HG03520 (cell line): Measurements from ENCODE around the gene PCBP3.

Experiments
- ATAC-seq: cut with Tn5 transposase; IDR thresholded peaks from one replicate; pipeline ENCODE4 v1.9.1; 2021; ENCODE audit warnings: mild to moderate bottlenecking, moderate library complexity; ENCODE audit not compliant: unreplicated experiment

Gene PCBP3

DNA sequence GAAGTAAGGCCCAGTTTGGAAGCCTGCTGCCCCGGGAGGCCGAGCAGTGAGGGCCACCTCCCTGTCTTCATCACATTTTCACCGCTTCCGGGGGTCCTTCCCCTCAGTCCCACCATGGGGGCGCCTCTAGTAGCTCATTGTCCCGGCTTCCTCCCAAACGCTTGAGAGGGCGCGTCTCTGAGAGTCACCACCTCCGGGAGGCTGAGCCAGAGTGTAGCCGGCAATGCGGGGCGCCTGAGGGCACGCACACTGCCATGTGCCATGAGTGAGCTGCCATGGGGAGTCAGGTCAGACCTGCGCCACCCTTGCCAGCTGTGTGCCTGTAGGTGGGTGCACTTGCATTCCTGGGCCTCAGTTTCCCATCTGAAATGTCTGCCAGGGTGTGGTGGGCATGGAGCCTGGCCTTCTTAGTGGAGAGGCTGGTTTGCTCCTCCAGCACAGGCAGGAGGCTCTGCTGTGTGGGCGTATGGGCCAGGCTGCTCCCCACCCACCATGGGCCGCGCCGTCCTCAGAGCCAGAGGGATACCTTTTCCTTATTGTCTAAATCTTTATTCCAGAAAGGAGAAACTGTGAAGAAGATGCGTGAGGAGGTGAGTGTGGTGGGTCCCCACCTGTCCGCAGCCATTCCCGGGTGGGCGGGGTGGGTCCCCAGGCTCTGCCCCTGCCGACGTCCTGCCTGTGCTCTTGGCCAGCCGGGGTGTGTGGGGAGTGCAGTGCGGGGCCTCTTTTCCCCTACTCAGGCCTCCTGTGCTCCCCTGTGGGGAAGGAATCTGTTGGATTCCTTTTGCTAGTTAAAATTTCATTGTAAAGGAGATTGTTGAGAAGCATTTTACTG is 256.7 kb downstream of the PCBP3 start:
- no peak for ATAC-seq

DNA sequence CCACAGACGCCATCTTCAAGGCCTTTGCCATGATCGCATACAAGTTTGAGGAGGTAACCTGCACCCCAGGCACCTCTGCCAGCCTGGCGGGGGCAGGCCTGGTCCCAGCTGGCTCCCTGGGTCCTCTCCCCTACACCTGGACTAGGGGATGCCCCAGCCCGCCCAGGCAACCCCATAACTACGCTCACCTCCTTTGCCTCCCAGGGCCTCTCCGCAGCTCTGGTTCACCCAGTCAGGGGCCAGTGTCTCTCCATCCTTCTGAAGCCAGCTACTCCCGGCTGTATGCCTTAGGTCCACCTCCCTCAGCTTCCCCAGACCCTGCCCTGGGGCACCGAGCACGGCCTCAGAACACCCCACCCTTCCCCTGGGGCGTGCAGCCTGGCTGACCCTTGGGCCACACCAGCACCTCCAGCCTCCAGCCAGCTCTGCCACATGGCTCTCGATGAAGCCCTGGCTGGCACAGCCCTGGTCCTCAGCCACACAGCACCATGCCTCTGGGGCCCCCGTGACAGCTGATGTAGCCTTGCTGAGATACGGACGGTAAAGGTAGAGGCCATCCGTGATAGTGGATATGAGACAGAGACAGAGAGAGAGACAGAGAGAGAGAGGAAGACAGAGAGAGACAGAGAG is 257.7 kb downstream of the PCBP3 start:
- ATAC-seq = no peak

DNA sequence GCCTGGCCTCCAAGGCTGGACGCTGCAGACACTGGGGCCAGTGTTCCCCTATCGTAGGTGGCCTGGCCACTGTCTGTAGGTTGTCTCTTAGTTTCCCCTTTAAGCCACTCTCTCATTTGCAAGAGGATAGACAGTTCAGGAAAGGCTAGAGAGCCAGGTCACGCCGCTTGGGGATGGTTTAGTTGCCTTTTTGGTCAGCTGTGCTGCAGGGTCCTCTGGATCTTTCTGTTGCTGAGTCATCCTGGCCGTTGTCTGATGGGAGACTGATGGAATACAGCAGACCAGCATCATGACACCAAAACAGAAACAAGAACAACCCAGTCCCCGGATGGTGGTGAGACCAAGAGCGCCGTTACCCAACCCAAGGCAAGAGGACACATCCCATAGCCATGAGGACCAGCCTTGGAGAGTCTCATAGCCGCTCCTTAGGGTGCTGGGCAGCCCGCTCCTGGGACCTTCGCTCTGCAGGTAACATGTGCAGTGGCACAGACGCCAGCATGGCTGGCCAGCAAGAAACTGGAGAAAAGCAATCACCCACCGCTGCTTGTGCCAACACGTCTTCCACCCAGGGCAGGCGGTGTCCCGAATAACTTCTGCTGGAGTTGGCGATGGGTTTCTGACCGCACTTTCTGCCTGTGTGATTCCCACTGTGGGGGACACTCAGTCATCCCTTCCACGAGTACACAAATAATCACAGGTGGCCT is 258.9 kb downstream of the PCBP3 start:
- no peak for ATAC-seq

DNA sequence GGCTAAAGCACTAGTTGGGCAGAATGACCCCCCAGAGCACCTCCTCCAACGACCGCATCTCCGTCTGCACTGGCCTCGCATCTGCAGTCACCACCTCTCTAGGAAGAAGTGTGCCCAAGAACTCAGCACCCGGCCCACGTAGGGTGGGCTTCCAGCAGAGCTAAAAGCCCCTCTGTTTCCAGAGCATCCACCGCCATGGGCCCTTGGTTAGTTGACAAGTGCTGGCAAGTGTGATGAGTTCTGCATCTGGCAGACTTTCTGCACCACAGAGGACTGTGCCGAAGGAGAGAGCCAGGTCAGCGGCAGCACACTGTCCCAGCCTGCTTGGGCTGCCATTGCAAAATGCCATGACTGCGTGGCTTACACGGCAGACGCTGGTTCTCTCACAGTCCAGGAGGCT is 261.7 kb downstream of the PCBP3 start:
- no peak for ATAC-seq

- ATAC-seq = no peak
Observed at GRCh38 chr21:45906196-45906805, 262.8 kb downstream of the PCBP3 start.

GRCh38 chr21:45906859-45907258 is 263.3 kb downstream of the PCBP3 start:
- ATAC-seq = no peak

- no peak for ATAC-seq
Observed at GRCh38 chr21:45908536-45909237, 265.2 kb downstream of the PCBP3 start.

DNA sequence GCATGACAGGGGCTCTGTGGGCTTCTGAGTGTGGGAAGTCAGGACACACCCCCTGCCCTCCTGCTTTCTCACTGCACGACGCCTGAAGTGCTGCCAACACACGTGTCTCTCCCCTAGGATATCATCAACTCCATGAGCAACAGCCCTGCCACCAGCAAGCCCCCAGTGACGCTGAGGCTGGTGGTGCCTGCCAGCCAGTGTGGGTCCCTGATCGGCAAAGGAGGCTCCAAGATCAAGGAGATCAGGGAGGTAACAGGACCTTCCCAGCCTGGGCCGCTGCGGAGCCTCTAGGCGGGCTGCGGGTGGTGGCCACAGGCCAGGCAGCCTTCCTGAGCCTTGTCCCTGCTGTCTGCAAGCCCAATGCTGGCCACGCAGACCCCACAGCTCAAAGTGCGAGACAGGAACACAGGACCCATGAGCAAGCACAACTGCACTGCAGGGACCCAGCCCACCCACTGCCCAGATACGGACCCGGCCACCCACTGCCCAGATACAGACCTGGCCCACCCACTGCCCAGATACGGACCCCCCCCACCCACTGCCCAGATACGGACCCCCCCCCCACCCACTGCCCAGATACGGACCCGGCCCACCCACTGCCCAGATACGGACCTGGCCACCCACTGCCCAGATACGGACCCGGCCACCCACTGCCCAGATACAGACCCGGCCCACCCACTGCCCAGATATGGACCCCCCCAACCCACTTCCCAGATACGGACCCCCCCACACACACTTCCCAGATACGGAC is 265.9 kb downstream of the PCBP3 start:
- no peak for ATAC-seq

GRCh38 chr21:45910155-45910547 is 266.6 kb downstream of the PCBP3 start:
- ATAC-seq = no peak

- no peak for ATAC-seq
Observed at GRCh38 chr21:45910548-45911221, 267.2 kb downstream of the PCBP3 start.

DNA sequence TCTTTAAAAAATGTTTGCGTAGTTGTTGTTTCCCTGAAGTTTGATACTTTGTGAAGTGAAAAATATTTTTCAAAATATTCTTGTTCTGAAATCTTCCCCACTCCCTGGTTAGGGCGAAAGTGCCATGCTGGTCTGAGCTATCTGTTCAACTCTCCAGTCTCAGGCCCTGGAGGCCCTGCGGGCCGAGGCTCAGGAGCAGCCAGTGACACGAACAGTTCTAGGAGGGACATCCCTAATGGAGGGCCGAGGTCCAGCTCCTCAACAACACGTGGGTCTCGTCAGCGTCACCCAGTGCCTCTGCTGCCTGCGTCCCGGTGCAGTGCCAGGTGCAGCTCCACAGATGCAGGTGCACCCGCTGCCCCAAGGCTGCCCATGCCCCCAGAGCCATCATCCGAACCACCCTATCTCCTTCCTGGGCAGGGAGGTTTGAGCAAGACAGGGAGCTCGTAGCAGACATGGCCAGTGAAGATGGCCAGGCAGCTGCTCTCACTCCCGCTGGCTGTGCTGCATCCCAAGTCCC is 268.3 kb downstream of the PCBP3 start:
- ATAC-seq = no peak

GRCh38 chr21:45912611-45913417 is 269.3 kb downstream of the PCBP3 start:
- ATAC-seq = no peak

DNA sequence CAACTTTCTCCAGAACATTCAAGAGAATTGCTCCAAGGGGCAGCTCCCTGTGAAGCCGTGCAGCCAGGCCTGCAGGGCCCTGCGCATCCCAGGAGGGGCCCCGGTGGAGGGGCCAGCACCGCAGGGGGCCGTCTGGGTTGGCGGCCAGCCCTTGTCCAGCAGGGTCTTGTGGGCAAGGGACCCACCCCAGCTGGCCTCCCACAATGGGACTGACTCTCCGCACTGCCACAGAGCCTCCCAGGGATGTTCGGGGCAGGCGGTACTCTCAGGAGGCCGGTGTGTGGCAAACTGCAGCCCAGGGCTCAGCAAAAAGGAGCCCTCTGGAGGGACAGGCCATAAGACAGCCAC is 269.9 kb downstream of the PCBP3 start:
- no peak for ATAC-seq

DNA sequence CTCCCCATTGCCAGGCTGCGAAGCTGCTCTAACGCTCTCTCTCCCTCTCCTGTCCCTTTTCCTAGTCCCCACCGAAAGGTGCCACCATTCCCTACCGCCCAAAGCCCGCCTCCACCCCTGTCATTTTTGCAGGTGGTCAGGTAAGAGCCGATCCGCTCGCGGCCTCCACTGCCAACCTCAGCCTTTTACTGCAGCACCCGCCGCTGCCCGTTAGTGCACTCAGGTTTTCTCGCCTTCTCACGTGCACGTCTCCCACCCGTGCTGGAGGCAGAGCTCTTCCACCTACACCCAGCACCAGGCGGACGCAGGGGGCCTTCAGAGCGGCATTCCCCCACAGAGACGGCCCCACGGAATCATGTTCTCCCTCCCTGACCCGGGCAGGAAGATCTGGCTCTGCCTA is 270.4 kb downstream of the PCBP3 start:
- no peak for ATAC-seq

GRCh38 chr21:45914321-45914845 is 270.9 kb downstream of the PCBP3 start:
- ATAC-seq = no peak

DNA sequence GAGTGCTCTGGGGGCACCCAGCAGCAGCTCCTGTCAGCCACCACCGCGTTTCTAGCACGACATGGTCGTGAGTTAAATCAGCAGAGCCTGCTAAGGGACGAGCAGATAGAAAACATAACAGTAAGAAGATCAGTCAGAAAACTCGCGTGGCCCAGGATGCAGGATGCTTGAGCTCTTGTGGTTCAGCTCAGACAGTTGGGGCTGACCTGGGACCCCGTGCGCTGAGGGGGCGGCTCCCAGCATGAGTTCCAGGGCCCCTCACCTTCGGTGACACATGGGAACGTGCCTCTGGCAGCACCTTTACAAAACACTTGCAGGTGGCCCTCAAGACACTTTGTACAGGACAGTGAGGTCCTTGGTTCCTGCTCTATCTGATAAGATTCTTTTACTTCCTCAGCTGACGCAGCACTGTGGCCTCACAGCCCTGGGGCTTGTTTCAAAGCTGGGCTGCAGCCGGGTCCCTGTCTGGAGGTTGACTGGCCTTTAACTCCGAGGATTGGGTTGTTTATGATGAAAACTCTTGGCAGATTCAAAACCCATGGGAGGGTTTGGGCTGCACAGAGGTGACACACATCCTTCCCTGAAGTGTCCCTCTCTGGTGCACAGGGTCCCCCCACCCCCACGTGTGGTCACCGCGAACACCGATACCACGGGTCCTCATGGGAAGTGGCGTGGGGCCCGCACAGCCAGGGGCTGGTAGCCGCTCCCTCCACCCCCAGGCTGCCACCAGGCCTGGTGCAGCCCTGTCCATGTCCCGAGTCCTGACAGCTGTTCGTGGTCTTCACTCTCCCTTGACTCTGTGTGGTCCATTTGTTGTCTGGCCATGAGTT is 272.7 kb downstream of the PCBP3 start:
- no peak for ATAC-seq

DNA sequence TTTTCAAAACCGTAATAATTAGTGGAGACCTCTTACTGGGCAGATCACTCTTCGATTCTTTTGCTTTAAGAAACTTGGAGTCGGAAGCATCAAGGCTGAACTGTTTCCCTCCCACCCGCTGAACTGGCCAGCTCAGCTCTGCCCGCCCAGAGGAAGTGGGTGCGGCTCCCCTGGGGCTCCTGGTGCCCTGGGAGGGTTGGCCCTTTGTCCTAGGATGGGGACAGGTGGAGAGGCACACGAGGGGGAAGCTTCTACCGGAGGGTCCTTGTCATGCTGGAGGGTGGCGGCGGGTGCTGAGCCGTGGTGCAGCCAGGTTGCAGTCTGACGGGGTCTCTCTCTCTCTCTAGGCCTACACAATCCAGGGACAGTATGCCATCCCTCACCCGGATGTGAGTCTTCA is 273.7 kb downstream of the PCBP3 start:
- no peak for ATAC-seq

- ATAC-seq = no peak
Observed at GRCh38 chr21:45918011-45918410, 274.5 kb downstream of the PCBP3 start.
